ENCODE results near the gene UST. TPM values are rescaled to one million over a fixed set of nuclear protein-coding genes. Genes with fewer than 3 reads are reported as not detected.

The UST gene
- total and polyA plus RNA-seq, 9 of the 15 experiments (the other 6 are each of a cell fraction or from before 2014, with no cell fraction given): 0.04 to 0.10 TPM; not detected in 7

GRCh38 chr6:148943451-148943850, 196.6 kb downstream of the UST start (continued):
- no peak for TF ChIP-seq SMC3 (conservative IDR thresholded peaks at IDR 0.05; ENCODE audit: insufficient read depth, low read depth, low read length)
- TF ChIP-seq SAFB (IDR thresholded peaks at IDR 0.05; ENCODE audit: borderline replicate concordance, low read depth, low read length): no peak
- no peak for TF ChIP-seq IRF9 (tag; IDR thresholded peaks at IDR 0.05)

- BruUV-seq (replicated peaks): no TSS peak
- 6% methylated on average over 1 of the region's 1 CpG for WGBS (ENCODE audit: insufficient coverage, low coverage, missing lambda C conversion rate)
- no peaks in the 10 kb centered on the region for H3K79me2 ChIP-seq (ENCODE audit: control insufficient read depth, insufficient read depth, low read length)
- H3K9me3 ChIP-seq (replicated peaks; ENCODE audit: control insufficient read depth, insufficient read depth, low read depth, low read length): no peaks in the 10 kb centered on the region
- H3K4me3 ChIP-seq: no peak overlapping the region
- no peak overlapping the region for H3K27ac ChIP-seq (ENCODE audit: extremely low read depth, low read depth, low read length)
- ATAC-seq (no peak), FAIRE-seq (no peak), DNase-seq (ENCODE audit: extremely low read depth in 1 of 4, low spot score in 3 of 4) (no peak)
- no peaks in the 10 kb centered on the region for H4K20me1 ChIP-seq (replicated peaks; ENCODE audit: control insufficient read depth, insufficient read depth, low read length)
- H3K27me3 ChIP-seq (ENCODE audit: control insufficient read depth in 2 of 2, insufficient read depth in 2 of 2, low read length in 2 of 2): peaks cover 0 to 2% of the 10 kb centered on the region in 2 experiments; a peak in 1 of 5 replicates
- H3K36me3 ChIP-seq (ENCODE audit: control insufficient read depth, insufficient read depth, low read length): no peaks in the 10 kb centered on the region
- CTCF ChIA-PET (ENCODE audit: low intra/inter-chr PET ratio): no interaction called here
- in situ Hi-C loops (cut with MboI): no loop called here
- no peak overlapping the region for H2AFZ ChIP-seq (ENCODE audit: low read depth, low read length)
- POLR2A ChIA-PET: interaction anchor here (0.9 kb wide), 1 partner anchor 17 kb away, joined by 3 read pairs; no protein-coding TSS in a partner anchor
- no peak overlapping the region for H3K9ac ChIP-seq (ENCODE audit: insufficient read depth in 1 of 2, low read depth in 2 of 2, low read length in 2 of 2)
- intact Hi-C loops (cut with micrococcal nuclease): no loop called here
- H3K4me1 ChIP-seq (replicated peaks in 1 of 2; ENCODE audit: control insufficient read depth in 2 of 2, insufficient read depth in 2 of 2, low read length in 2 of 2): no peaks in the 10 kb centered on the region
- H3K9me1 ChIP-seq (ENCODE audit: control insufficient read depth, insufficient read depth, low read length): no peaks in the 10 kb centered on the region
- no peak overlapping the region for H3K4me2 ChIP-seq (ENCODE audit: insufficient read depth, low read length)
- TF ChIP-seq HOMEZ (CRISPR knock-in tag; IDR thresholded peaks at IDR 0.05): no peak
- TF ChIP-seq PBX2 (CRISPR knock-in tag; IDR thresholded peaks at IDR 0.05; ENCODE audit: low read depth): no peak
- no peak for TF ChIP-seq PBX2 (tag; conservative IDR thresholded peaks at IDR 0.05; ENCODE audit: low read depth)
- no peak for TF ChIP-seq HDAC1 (IDR thresholded peaks at IDR 0.05)
- TF ChIP-seq JUNB (CRISPR knock-in tag; conservative IDR thresholded peaks at IDR 0.05): no peak
- no peak for TF ChIP-seq ZFP30 (CRISPR knock-in tag; IDR thresholded peaks at IDR 0.05; ENCODE audit: borderline replicate concordance)
- TF ChIP-seq TRIM28 (IDR thresholded peaks at IDR 0.05): no peak
- no peak for TF ChIP-seq SIRT6 (IDR thresholded peaks at IDR 0.05; ENCODE audit: low read depth, low read length)
- no peak for TF ChIP-seq U2AF1 (optimal IDR thresholded peaks at IDR 0.05; ENCODE audit: low read depth, low read length)
- no peak for TF ChIP-seq RFX5 (IDR thresholded peaks at IDR 0.05; ENCODE audit: low read depth, low read length)
- no peak for TF ChIP-seq CREB3 (tag; conservative IDR thresholded peaks at IDR 0.05; ENCODE audit: low read depth)
Observed at GRCh38 chr6:148944608-148945007, 197.8 kb downstream of the UST start.
